Endodermal cell (in vitro differentiated cells): ENCODE results near the gene GLIS1. TPM values are rescaled to one million over a fixed set of nuclear protein-coding genes. Genes with fewer than 3 reads are reported as not detected.
A peak's percentile ranks its signal among the peaks of the same experiment; 100 is the strongest.

ENCODE experiments used
- DNase-seq: peaks from one replicate; pipeline ENCODE4 v3.0.0-alpha.2; 2017
- H3K27ac ChIP-seq: 2 replicates; pipeline ENCODE4 v1.5.1; 2013; ENCODE audit warnings: mild to moderate bottlenecking, low read depth, low read length, moderate library complexity
- H3K27me3 ChIP-seq: 2 replicates; pipeline ENCODE4 v1.6.1; 2013; ENCODE audit warnings: mild to moderate bottlenecking, low read length, moderate library complexity; ENCODE audit not compliant: insufficient read depth, control insufficient read depth, poor library complexity, severe bottlenecking
- H3K36me3 ChIP-seq: 2 replicates; pipeline ENCODE4 v1.7.0; 2013; ENCODE audit warnings: mild to moderate bottlenecking, low read length, moderate library complexity; ENCODE audit not compliant: control insufficient read depth, insufficient read depth
- H3K4me1 ChIP-seq: one replicate; pipeline ENCODE4 v1.7.0; 2013; ENCODE audit warnings: low read length; ENCODE audit not compliant: control insufficient read depth, insufficient read depth
- H3K4me3 ChIP-seq: 2 replicates; pipeline ENCODE4 v1.5.1; 2013; ENCODE audit warnings: mild to moderate bottlenecking, low read length, moderate library complexity
- H3K9ac ChIP-seq: 2 replicates; pipeline ENCODE4 v1.6.1; 2013; ENCODE audit warnings: mild to moderate bottlenecking, low read length, moderate library complexity; ENCODE audit not compliant: poor library complexity, severe bottlenecking; ENCODE audit errors: extremely low read depth
- H3K9me3 ChIP-seq: 2 replicates; pipeline ENCODE4 v1.6.1; 2013; ENCODE audit warnings: mild to moderate bottlenecking, low read length, moderate library complexity; ENCODE audit not compliant: control insufficient read depth
- H3K27ac Mint-ChIP-seq: 2 replicates; pipeline ENCODE4 v1.8.0; 2020; ENCODE audit warnings: mixed read lengths
- H3K27me3 Mint-ChIP-seq: 2 replicates; pipeline ENCODE4 v1.8.0; 2021; ENCODE audit warnings: mild to moderate bottlenecking, mixed read lengths; ENCODE audit not compliant: insufficient read depth
- H3K36me3 Mint-ChIP-seq: 2 replicates; pipeline ENCODE4 v1.8.0; 2020; ENCODE audit warnings: low read depth, mixed read lengths
- H3K4me1 Mint-ChIP-seq: 2 replicates; pipeline ENCODE4 v1.8.0; 2020; ENCODE audit warnings: mixed read lengths
- H3K4me3 Mint-ChIP-seq: 2 replicates; pipeline ENCODE4 v1.8.0; 2020; ENCODE audit warnings: mild to moderate bottlenecking, moderate library complexity, mixed read lengths
- H3K9me3 Mint-ChIP-seq: 2 replicates; pipeline ENCODE4 v1.8.0; 2020; ENCODE audit warnings: mild to moderate bottlenecking, mixed read lengths
- WGBS, 2 experiments: methylation state at CpG; one replicate each; pipeline versions ENCODE4 v1.1.5 to v1.1.7; 2013; ENCODE audit warnings: missing lambda C conversion rate in 2 of 2, mixed read lengths in 1 of 2; ENCODE audit not compliant: insufficient coverage in 1 of 2, insufficient read length in 1 of 2; 5-methylcytosine and 5-hydroxymethylcytosine counted together
- total RNA-seq, 2 donors: library from RNA; stranded (reverse); fragmentation: NEBNext Ultra II Directional in 1 of 2; extraction: Animal tissue kit (Norgen Biotek cat#: 25700) in 1 of 2; gene quantifications; 2 replicates in 1 of 2; 3 replicates in 1 of 2; pipeline ENCODE4 v1.2.1, GENCODE V29; 2021
- TF ChIP-seq, protein P1 (sequence below): fragments of 200-600 bp; sonication (generic); conservative IDR thresholded peaks from 2 replicates; pipeline ENCODE4 v1.5.0; 2021; ENCODE audit warnings: antibody characterized with exemption, mild to moderate bottlenecking

Gene GLIS1
- total RNA-seq, 2 donors from 2014 or later, result 2.1 to 3.9 TPM

DNA sequence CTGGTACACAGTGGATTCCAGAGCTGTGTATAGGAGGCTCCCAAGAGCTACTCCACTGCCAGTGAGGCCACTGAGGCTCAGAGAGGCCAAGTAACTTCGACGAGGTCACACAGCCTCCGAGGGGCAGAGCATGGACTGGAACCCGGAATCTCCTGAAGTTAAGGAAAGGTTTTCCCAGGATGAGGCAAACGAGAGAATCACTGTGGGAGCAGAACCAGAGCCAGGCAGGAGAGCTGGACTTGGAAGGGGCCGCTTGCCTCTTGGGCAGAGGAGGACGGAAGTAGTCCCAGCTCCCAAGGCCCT lies 52.0 kb downstream of the GLIS1 start:
- H3K9me3 ChIP-seq, result no peaks in the 10 kb centered on the region
- WGBS, 2 experiments, result 94 to 98% methylated on average over 5 to 7 of the region's 7 CpGs
- no peaks in the 10 kb centered on the region for H3K36me3 ChIP-seq
- no peak for DNase-seq
- Mint-ChIP-seq H3K4me1 (peaks cover 35% of the 10 kb centered on the region), H3K9me3 (no peaks in the 10 kb centered on the region), H3K36me3 (no peaks in the 10 kb centered on the region), H3K27me3 (peaks cover 9% of the 10 kb centered on the region), H3K27ac (no peak overlapping the region), H3K4me3 (no peak overlapping the region)
- no peak overlapping the region for H3K27ac ChIP-seq
- peaks cover 6% of the 10 kb centered on the region for H3K27me3 ChIP-seq
- H3K4me3 ChIP-seq, result no peak overlapping the region
- TF ChIP-seq, protein P1, sequence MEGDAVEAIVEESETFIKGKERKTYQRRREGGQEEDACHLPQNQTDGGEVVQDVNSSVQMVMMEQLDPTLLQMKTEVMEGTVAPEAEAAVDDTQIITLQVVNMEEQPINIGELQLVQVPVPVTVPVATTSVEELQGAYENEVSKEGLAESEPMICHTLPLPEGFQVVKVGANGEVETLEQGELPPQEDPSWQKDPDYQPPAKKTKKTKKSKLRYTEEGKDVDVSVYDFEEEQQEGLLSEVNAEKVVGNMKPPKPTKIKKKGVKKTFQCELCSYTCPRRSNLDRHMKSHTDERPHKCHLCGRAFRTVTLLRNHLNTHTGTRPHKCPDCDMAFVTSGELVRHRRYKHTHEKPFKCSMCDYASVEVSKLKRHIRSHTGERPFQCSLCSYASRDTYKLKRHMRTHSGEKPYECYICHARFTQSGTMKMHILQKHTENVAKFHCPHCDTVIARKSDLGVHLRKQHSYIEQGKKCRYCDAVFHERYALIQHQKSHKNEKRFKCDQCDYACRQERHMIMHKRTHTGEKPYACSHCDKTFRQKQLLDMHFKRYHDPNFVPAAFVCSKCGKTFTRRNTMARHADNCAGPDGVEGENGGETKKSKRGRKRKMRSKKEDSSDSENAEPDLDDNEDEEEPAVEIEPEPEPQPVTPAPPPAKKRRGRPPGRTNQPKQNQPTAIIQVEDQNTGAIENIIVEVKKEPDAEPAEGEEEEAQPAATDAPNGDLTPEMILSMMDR, result no peak
- H3K4me1 ChIP-seq, result peaks cover 11% of the 10 kb centered on the region
- H3K9ac ChIP-seq, result no peak overlapping the region

DNA sequence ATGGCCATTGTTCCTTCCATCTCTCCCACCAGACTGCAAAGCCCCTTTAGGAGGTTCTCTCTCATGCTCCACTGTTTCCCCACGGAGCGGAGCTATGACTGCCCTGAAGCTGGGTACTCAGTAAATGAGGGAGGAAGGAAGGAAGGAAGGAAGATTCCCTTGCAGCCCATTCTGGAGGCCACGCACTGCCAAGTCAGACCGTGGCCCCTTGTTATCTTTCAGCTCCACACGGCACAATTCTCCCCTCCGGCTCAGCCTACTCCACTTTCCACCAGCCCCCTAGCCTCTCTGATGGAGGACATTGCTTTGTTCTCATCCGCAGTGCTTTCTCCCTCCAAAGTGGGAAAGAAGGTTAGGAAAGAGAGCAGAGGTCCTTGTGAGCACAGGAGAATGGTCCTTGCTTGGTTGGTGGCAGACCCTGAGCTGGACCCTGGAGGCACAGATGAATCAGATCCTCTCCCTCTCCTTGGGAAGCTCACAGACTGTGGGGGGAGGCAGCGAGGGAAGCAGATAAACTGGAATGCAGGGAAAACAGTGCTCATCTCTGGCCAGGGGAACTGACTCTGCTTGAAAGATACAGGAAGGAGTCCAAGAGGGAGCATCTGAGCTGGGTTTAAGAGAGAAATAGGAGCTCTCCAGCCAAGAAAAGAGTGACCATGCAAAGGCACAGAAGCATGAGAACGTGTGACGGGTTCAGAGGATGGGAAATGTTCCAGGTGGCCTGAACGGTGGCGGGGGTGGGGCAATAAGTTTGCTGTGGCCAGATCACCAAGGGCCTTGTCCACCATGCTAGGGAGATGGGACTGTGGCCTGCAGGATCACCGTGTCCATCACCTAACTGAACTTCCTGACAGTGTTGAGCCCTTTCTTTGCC lies 52.6 kb downstream of the GLIS1 start:
- Mint-ChIP-seq H3K4me3 (peak overlapping the region; percentile 15), H3K27me3 (peaks cover 11% of the 10 kb centered on the region), H3K4me1 (peaks cover 37% of the 10 kb centered on the region), H3K27ac (no peak overlapping the region), H3K36me3 (no peaks in the 10 kb centered on the region), H3K9me3 (no peaks in the 10 kb centered on the region)
- H3K36me3 ChIP-seq, result no peaks in the 10 kb centered on the region
- H3K27me3 ChIP-seq, result peaks cover 6% of the 10 kb centered on the region
- H3K9me3 ChIP-seq, result no peaks in the 10 kb centered on the region
- DNase-seq, result no peak
- no peak overlapping the region for H3K4me3 ChIP-seq
- peaks cover 11% of the 10 kb centered on the region for H3K4me1 ChIP-seq
- H3K27ac ChIP-seq, result no peak overlapping the region
- TF ChIP-seq, protein P1, result no peak
- WGBS, 2 experiments, result 81 to 85% methylated on average over 7 to 13 of the region's 13 CpGs
- H3K9ac ChIP-seq, result no peak overlapping the region

DNA sequence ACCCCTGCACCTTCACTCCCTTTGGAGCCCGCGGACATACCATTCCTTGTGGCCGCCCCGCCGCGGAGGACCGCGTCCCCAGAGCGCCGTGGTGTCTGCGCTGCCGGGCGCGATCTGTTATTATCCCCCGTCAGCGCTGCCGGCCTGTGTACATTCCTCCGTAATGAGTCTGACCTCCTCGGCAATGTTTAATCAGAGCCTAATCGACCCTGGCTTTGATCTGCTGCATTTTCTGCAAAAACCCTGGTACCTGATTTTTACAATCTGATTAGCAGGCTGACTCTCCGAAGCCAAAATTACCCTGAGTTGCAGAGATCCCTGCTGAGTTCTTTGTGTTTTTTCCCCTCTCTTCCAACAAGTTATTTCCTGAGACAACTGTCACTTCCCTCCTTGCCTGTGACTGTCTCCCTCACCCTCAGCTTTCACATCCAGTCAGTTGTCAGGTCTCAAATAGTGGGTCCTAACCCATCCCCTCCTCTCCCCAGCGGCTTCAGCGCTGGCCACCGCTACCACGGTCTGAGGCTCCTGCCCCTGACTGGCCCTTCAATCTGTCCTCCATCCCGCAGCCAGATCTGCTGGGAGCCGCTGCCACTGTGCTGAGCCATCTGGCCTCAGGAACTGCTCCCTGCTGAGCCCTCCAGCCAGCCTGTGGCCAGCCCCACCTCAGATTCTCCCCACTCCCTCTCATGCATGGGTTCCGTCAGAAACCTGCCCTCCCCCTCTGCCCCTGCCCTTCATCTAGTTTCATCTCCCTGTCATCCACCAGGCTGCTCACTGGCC lies 53.5 kb downstream of the GLIS1 start:
- Histone ChIP-seq H3K36me3 (no peaks in the 10 kb centered on the region), H3K4me3 (peak overlapping the region; percentile 7), H3K9ac (no peak overlapping the region), H3K4me1 (peaks cover 11% of the 10 kb centered on the region), H3K27me3 (peaks cover 11% of the 10 kb centered on the region), H3K27ac (no peak overlapping the region), H3K9me3 (no peaks in the 10 kb centered on the region)
- WGBS, 2 experiments, result 10 to 33% methylated on average over 12 to 28 of the region's 28 CpGs
- no peaks in the 10 kb centered on the region for H3K36me3 Mint-ChIP-seq
- TF ChIP-seq, protein P1, result no peak
- DNase-seq, result peak; percentile 73
- H3K9me3 Mint-ChIP-seq, result no peaks in the 10 kb centered on the region
- peaks cover 11% of the 10 kb centered on the region for H3K27me3 Mint-ChIP-seq
- H3K4me3 Mint-ChIP-seq, result peak overlapping the region; percentile 15
- H3K4me1 Mint-ChIP-seq, result peaks cover 37% of the 10 kb centered on the region
- H3K27ac Mint-ChIP-seq, result no peak overlapping the region
